T-helper 9 cell (primary cell): Measurements from ENCODE around the gene ADIPOR1.
"Not testable (repeated sequence)": the region's sequence is repeated elsewhere in the genome, so short reads cannot be mapped to it uniquely, and the experiment has no call there.

Experiments used
- DNase-seq: peaks from one replicate; pipeline ENCODE4 v3.0.0-alpha.2; 2020
- total RNA-seq, 2 donors: gene quantifications; one replicate each; lab custom pipeline; 2026; lab: John Stamatoyannopoulos, UW

Gene ADIPOR1
- 93.4 to 102 reads per million in 2 donors for total RNA-seq

- peak; percentile 94 for DNase-seq
These were observed at the start of gene ADIPOR1 for GRCh38 chr1:202957733-202958543. TSS of gene ADIPOR1 (minus strand) at chr1:202958312. CDS start at chr1:202951070, 7,242 bp downstream.

- peak; percentile 89 for DNase-seq
These were observed 49.1 kb upstream of the ADIPOR1 start, which contains the start of gene TMEM183A for GRCh38 chr1:203006948-203007871. TSS of gene TMEM183A (plus strand) at chr1:203007374. CDS start at chr1:203007466, 92 bp downstream.

GRCh38 chr1:203005395-203006142, 47.5 kb upstream of the ADIPOR1 start:
- not testable (repeated sequence) for DNase-seq

GRCh38 chr1:203002951-203003350, 44.8 kb upstream of the ADIPOR1 start:
- no peak for DNase-seq

- DNase-seq: no peak
These were observed 43.9 kb upstream of the ADIPOR1 start for GRCh38 chr1:203001986-203002385.

GRCh38 chr1:203000217-203000944, 42.3 kb upstream of the ADIPOR1 start:
- no peak for DNase-seq

GRCh38 chr1:202998836-202999750, 41.0 kb upstream of the ADIPOR1 start:
- peak; percentile 58 for DNase-seq

- no peak for DNase-seq
These were observed 36.6 kb upstream of the ADIPOR1 start for GRCh38 chr1:202994756-202995155.

GRCh38 chr1:202991112-202991511, 33.0 kb upstream of the ADIPOR1 start:
- no peak for DNase-seq

GRCh38 chr1:202989879-202990278, 31.8 kb upstream of the ADIPOR1 start:
- no peak for DNase-seq

- no peak for DNase-seq
These were observed 29.9 kb upstream of the ADIPOR1 start for GRCh38 chr1:202987922-202988583.

GRCh38 chr1:202987255-202987654, 29.1 kb upstream of the ADIPOR1 start:
- DNase-seq: no peak

- not testable (repeated sequence) for DNase-seq
These were observed 28.0 kb upstream of the ADIPOR1 start for GRCh38 chr1:202986120-202986519.

- DNase-seq: no peak
These were observed 24.8 kb upstream of the ADIPOR1 start for GRCh38 chr1:202982715-202983430.

GRCh38 chr1:202981939-202982338, 23.8 kb upstream of the ADIPOR1 start:
- no peak for DNase-seq

- no peak for DNase-seq
These were observed 21.3 kb upstream of the ADIPOR1 start for GRCh38 chr1:202979459-202979858.

- DNase-seq: no peak
These were observed 18.5 kb upstream of the ADIPOR1 start for GRCh38 chr1:202976633-202977032.

GRCh38 chr1:202974856-202975255, 16.7 kb upstream of the ADIPOR1 start:
- DNase-seq: no peak

- no peak for DNase-seq
These were observed 13.9 kb upstream of the ADIPOR1 start for GRCh38 chr1:202972046-202972445.
